A204.1 (cell line): Measurements from ENCODE around the gene ZFAND3.

ENCODE experiments used
- FAIRE-seq: peaks from 2 replicates; lab custom pipeline; 2012; peaks lifted over from hg19 to GRCh38; lab: Jason Lieb, UNC

Gene ZFAND3

DNA sequence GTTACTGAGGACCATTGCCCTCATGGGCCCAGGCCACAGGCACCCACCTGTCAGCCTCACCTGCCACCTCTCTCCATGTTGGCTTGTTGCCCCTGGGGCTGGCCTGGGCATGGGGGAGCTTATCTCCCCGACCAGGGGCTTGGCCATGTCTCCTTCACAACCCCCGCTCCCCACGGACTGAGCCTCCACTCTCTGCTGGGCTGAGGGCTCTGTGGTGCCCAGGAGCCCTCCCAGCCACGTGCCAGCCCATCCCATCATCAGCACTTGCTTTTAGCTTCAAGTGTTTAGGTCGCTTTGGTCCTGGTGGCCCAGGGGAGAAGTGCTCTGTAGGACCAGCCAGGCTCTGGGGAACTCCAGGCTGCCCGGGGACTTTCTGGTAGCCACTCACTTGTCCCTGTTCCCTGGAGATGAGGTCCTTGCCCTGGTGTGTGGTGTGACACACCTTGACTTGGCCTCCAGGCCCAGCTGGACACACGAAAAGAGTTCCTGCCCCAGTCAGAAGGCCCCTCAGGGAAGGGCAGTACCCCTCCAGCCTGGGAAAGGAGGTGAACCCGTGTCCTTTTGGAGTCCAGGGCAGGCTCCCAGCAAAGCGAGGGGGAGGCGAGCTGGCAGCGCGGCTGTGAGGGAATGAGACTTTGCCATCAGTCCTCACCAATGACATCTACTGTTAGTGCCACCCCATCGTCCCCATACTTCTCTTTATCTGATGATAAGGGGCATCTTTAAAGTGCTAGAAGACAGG, 352.6 kb downstream of the ZFAND3 start:
- no peak for FAIRE-seq

DNA sequence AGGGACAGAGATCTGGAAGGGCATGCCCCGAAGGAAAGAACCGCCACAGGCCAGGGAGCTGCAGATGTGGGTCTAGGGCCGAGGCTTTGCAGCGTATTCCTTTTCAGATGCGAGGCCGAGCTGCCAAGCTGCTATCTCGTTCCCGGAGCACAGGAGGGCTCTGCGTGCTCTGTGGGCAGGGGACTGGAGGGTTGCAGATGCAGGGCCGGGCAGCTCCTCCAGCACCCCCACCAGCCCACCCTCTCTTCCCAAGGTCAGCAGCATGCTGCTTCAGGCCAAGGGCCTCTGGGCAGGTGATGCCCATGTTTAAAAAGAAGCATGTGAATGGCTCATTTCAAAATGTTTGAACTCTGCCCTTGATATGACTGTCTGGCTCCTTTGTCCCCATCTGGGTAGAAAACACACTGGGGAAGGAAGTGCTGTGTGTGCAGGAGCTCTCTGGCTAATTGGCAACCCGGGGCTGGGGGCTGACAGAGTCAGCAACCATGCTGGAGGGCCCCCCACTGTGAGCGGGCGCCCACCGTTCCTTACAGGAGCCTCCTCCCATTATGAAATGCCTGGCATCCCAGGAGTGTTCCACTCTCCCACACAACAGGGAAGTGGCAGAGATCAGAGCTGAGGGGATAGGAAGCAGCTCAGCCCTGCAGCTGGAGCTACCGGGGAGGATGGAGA, 353.3 kb downstream of the ZFAND3 start:
- no peak for FAIRE-seq

DNA sequence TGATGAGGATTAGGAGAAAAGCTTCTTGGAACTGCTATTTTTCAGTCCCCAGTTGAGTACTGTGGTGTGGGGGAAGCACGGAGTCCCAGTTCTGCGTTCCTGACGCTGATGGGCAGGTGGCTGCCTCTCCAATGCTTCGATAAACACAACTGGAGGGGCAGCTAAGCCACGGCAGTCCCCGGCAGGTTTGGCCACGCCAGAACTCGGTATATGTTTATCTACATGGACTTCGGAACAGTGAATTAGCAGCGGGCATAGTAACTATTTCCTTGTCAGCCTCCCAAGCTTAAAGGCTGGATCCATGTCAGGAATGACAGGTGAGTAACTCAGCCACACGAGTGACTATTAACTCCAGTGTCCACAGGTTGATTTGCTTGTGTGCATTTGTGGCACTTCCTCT, 354.4 kb downstream of the ZFAND3 start:
- FAIRE-seq: no peak

DNA sequence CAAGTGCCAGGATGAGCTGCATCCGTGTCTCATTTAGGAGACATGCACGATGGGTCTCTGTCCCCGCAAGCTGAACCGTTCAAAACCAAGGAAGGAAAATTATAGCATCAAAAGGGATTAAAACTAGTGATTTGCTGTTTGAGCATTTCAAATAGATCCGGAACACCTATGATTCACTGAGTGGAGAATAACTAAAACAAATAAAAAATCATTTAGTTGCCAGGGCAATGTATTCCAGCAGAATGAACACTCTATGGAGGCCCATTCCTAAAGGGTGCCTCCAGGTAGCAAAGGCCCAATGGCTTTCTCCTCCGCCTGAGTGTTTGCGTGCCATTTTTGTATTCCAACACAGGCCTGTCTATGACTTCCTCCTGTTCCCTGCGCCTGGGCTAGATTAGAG, 354.8 kb downstream of the ZFAND3 start:
- no peak for FAIRE-seq

DNA sequence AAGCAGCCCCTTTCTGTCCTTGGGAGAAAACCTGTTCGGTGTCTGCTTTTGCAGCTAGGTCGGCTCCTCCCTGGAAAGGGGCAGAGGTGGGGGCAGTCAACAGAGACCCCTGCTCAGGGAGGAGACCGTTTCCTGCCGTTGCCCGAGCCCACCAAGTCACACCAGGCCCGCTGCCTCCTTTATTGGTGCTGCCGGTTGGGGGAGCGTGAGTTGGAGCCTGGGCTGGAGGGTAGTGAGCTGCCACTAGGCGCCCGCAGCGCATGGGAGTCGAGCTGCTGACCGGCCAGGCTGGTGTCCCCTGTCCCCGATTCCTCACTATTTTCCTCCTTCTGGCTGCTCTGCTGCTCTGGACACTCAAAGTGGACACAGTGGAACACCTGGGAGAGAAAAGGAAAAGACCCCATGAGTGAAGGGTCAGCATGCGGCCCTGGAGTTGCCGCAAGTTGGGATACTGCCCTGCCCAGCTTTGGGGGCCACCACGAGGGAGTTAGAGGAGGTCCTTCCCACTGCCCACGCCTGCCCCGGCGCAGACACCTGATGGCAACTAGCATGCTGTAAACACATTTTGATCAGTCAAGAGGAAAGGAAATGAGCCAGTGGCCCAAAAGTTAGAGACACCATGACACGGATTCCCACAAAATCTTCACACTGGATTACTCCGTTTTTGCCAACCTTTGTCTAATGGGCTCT, 355.4 kb downstream of the ZFAND3 start:
- no peak for FAIRE-seq

DNA sequence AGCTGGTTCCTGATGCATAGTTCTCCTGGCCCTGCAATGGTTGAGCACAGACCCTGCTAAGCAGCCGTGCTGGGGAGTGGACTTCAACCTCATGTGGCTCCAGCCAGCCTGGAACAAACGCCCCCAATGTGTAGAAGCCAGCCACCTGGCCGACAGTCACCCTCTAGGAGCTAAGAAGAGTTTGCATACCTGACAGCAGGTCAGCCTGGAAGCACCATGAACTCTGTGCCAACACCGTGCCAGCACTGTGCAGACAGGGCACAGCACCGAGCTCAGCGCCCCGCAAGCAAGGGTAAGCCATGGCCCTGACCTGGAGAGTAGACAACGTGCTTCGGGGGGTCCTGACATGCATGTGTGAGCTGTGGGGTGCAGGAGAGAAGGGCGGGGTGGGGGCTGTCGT, 356.3 kb downstream of the ZFAND3 start:
- FAIRE-seq: no peak

DNA sequence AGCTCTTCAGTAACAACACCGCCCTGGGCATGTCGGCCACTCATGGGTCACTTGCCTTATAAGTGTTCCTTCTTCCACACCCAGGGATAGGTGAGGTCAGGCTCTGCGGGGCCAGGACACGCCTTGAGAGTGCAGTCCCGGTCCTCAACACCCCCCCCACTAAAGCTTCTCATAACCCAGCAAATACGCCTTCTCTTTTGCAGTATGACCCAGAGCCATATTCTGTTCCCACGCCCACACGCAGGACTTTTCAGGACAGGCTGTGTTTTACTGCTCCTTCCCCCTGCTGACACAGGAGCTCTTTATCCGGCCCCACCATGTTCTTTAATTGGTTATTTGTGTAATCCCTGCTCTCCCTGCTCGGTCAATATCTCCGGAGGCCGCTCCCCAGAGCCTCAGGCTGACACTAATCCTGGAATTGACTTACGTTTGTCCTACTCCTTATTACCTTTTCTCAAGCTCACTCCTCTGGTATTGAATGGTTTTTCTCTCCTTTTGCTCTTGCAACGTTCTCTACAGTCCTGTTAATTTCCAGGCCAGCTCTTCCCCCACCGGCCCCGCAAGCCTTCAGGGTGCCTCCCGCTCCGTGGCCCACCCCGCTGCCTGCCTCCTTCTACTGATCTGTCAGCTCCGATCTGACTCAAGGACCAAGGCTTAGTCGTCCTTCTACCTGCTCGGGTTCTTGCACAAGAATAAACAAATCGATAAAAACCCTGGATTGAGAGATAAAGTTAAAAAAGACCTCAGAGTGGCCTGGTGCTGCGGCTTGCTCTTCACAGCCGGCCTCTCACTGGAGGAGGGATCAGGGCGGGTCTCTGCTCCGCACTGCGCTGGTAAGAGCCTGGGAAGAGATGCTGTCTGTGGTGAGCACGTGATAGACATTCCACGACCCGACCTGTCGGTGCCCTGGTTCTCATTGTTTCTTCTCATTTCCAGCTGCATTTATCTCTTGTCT, 357.5 kb downstream of the ZFAND3 start:
- no peak for FAIRE-seq

DNA sequence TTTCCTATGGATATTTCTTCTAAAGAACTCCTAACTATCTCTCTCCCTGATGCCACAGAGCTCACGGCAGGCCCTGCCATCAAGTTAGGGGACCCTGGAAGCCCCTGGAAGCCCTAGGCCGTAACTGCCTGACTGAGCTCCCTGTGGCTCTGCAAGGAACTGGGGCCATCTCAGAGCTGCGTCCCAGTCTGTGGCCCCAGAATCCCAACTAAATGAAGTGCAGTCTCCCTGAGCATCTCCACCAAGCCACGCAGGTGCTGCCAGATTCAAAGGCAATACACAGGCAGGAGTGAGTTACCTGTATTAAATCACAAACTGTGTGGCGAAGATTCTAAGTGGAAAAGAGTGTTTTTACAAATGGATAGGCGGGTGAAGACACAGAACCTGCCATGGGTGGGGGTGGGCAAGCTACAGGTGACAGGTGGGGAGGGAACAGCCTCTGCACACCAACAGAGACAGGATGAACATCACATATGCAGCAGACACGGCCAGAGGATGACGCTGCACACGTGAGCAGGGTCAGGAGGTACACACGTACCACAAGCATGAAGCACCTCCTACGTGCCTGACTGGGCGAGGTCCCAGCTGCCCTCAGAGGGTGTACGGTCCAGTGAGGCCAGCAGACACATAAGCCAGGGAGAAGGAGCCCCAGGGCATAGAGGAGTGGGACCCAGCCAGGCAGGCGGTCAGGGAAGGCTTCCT, 358.5 kb downstream of the ZFAND3 start:
- no peak for FAIRE-seq

DNA sequence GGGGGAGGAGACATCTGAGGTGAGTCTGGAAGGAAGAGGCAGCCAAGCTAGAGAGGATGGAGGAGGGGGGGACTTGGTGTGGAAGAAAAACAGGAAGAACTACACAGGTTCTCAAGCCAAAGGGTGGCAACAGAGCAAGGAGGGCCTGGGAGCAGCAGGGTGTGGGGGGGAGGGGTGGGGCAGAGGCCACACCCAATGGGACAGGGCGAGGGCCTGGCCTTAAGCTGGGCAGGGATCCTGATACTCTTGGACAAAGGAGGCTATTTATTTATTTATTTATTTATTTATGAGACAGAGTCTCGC, 359.0 kb downstream of the ZFAND3 start:
- no peak for FAIRE-seq

DNA sequence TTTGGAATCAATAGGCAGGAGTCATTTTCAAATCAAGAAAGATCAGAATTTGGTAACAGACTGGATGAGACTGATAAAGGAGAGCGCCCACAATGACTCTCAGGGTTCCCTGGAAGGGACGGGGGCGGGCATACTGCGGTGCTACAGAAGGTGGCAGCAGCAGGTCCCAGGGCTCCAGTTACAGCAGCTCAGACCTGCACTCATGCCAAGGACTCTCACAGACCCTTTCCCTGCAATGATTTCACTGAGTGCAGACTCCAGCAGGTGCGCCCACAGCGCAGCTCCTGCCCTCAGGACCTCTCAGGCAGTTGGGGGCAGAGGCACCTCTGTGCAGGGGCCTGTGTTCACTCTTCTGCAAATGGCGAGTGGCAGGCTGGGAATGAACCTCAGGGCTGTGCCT, 359.8 kb downstream of the ZFAND3 start:
- no peak for FAIRE-seq

DNA sequence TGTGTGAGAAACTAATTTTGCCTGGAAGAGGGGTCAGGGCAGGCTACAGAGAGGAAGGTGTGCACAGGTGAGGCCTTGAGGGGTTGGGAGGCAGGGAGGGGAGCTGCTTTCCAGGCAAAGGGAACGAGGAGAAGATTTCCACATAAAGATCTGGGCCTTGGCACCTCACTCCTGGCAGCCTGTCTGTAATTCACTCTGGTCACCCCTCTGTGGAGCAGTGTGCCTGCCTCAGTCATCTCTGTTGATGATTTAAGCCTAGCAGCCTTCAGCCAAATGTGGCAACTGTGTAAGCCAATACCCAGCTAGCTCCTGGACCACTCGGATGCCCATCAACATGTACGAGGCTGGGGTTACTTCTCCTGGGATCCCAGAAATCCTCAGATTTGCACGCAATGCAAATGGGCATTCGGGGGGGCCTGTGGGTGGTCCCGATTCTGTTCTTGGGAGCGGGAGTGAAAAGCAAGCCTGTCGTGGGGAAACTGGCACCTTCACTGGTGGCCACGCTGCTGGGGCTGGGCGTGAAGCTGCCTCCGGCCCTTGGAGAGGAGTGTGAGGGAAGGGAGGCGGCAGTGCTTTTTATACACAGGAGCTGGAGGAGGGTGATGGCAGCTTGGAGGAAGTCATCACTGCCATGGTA, 360.4 kb downstream of the ZFAND3 start:
- no peak for FAIRE-seq

DNA sequence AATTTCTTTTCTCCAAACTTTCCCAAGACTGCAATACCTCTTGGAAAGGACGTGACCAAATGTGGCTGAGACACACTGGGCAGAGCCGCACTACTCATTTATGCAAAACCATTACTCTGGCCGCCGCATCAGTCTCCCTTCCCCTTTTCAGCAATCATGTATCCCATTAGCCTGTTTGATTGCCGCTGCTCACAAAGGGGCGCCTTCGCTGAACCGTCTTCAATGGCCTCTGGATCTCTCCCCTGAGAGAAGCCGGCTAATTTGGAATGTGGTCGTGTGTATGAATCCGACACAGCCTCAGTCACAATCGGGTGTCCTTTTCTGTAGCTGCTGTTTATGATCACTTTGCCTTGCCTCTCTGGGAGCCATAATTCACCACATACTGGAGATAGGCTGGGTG, 361.1 kb downstream of the ZFAND3 start:
- no peak for FAIRE-seq

DNA sequence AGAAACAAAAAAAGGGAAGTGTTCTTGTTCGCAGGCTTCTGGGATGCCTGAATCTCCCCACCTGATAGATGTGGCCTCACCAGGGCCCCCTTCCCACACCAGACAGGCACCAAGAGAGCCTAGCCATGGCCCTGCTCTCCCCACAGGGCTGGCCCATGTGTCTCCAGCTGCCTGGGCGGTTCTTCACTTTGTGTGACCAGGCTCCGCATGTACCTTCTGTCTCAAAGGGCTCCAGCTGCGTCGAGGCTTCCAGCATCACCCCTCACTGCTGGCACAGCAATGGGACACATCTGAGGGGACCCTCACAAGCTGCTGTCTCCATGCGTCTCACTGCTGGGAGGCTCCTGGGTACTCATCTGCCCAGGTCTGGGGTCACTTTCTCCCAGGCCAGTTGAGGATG, 362.9 kb downstream of the ZFAND3 start:
- FAIRE-seq: no peak

DNA sequence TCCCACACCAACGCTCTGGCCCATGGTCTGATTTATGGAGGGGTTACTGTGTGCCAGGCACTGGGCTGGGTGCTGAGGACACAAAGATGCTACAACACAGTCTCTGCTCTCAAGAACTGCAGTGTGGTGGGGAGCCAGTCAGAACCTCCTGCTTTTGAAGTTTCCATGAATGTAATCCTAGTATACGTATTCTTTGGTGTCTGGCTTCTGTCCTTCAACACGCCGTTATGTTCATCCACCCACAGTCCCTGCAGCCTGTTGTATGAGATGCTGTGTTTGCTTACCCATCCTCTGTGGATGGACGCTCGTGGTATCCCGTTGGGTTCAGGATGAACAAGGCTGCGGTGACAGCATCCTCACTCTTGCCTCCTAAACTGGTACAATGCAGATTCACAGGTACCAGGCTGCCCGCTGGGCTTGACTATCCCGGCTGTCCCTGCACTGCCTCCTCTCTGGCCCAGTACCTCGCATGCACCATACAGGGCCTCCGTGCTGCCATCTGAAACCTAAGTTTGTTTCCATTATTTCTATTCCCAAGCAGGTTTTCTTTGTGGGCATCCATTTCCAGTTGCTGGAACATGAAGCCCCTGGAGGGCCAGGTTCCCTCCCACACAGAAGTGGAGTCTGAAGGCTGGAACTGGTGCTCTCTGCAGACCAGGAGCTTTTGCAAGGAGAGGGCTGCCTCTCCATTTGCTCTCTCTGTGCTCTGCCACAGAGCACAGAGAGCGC, 364.5 kb downstream of the ZFAND3 start:
- FAIRE-seq: no peak

DNA sequence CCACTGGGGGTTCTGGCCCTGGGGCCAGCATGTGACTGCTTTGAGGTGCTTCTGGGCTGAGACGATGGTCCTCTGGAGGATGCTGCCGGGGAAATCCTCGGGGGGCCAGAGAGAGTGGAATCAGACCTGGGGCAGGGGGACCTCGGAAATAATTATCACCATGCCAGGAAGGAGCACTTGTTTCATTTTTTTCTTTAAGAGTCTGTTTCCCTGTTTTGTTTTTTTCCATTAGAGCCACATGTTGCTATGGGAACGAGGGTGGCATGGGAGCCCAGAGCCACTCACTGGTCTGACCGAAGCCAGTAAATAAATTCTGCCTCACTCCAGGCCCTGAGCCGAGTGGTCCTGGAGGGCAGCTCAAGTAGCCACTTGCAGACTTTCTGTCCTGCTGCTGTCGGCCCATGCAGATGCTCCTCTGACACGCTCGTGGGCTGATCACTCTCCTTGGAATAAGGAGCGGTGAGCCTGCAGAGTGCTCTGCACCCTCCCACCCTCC, 365.1 kb downstream of the ZFAND3 start:
- no peak for FAIRE-seq

DNA sequence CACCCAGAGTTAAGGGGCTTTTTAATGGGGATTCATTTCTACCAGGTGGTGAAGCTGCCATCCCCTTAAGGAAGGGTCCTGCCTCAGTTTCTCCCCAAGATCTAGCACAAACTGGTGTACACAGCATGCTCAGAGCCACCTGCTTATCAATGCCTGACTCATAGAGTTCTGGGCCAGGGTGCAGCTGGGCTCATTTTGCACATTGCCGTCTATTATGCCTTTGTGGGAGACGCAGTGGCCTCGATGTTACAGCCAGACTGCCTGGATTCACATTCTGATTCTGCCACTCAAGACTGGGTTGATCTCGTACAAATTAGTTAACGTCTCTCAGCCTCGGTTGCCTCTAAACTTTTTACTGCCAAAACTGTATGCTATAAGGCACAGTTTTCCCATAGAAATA, 365.7 kb downstream of the ZFAND3 start:
- no peak for FAIRE-seq

DNA sequence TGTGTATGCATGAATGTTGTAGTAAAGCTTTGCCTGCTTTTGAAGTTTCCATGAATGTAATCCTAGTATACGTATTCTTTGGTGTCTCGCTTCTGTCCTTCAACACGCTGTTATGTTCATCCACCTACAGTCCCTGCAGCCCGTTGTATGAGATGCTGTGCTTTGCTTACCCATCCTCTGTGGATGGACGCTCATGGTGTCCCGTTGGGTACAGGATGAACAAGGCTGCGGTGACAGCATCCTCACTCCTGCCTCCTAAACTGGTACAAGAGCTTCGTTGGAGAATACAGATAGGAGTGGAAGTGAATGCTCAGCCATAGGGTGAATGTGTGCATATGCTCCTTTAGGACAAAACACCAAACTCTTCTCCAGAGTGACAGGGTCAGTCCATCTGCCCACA, 366.2 kb downstream of the ZFAND3 start:
- FAIRE-seq: no peak

DNA sequence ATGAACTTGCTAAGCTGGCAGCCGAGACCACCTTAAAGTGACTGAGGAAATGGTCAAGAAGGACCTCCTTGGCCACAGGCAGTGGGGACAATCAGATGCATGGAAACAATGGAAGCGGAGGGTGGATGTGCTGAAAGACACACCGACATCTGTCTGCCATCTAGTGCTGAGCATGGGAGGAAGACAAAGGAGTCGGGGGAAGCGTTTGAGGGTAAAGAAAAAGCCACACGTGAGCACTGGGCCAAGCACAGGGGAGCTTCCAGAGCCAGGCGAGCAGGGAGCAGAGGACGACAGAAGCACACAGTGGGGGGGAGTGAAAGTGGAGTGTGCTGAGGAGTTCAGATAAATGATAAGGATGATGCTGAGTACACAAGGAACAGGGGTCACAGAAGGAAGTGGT, 367.8 kb downstream of the ZFAND3 start:
- no peak for FAIRE-seq

DNA sequence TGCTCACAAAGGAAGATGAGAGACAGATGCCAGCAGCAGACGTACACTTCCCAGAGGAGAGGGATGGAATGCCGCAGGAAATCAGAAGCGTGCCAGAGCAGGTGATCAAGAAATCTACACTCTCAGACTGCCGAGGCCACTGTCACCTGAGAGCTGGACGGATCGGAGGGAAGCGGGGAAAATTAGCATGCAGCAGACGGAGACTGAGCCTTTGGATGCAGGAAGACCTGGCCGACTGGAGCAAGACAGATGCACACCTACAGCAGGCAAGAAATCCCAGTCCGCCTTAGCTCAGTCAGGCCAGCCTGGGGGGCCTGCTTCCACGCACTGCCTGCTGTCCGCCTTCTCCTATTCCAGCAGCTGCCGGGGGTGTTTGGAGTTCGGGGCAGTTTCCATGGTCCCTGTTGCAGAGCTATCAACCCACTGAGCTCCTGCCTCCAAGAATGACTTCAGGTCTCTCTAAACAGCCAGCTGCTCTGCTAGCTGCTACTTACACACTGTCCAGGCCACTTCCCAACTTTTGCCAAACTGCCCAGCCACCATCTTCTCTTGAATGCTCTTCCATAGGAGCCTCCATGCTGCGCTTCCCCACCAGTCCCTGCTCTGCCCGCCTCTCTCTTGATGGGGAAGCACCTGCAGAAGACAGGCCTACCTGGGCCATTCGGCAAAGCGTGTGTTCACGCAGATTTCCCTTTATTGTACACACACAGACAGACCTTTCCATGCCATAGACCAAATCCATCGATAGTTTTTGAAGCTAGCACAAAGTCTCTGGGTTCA, 368.5 kb downstream of the ZFAND3 start:
- no peak for FAIRE-seq
